H1 (cell line): ENCODE results near the gene RIMBP2. TPM values are rescaled to one million over a fixed set of nuclear protein-coding genes. Genes with fewer than 3 reads are reported as not detected.

Source experiments
- CTCF ChIA-PET: fragments of 300-600 bp; sonication (Branson Sonifier 250); formaldehyde crosslinking; loops from one replicate; lab custom pipeline; 2021; ENCODE audit not compliant: partially characterized antibody; lab: Charles Lee
- POLR2A ChIA-PET: fragments of 300-600 bp; sonication (Branson Sonifier 250); formaldehyde crosslinking; loops from one replicate; lab custom pipeline; 2021; ENCODE audit warnings: inconsistent platforms; ENCODE audit not compliant: partially characterized antibody; lab: Charles Lee
- DNase-seq, 2 experiments: peaks; one replicate each; pipeline versions ENCODE4 v3.0.0 to v3.0.0-alpha.2; 2010 to 2022; ENCODE audit warnings: low spot score in 2 of 2, low read depth in 1 of 2, mixed read lengths in 1 of 2
- FAIRE-seq: peaks from 2 replicates; lab custom pipeline; 2011; peaks lifted over from hg19 to GRCh38; lab: Jason Lieb, UNC
- H2AFZ ChIP-seq: 2 replicates; pipeline ENCODE4 v1.8.1; 2012; ENCODE audit warnings: low read length, inconsistent platforms
- H2AK5ac ChIP-seq: 2 replicates; pipeline ENCODE4 v1.6.1; 2013; ENCODE audit warnings: low read depth, low read length
- H2BK120ac ChIP-seq: replicated peaks from 2 replicates; pipeline ENCODE3; 2013; ENCODE audit warnings: low read depth, low read length, inconsistent platforms
- H2BK12ac ChIP-seq: 2 replicates; pipeline ENCODE4 v1.6.1; 2013; ENCODE audit warnings: low read depth, low read length
- H2BK15ac ChIP-seq: 2 replicates; pipeline ENCODE4 v1.6.1; 2013; ENCODE audit warnings: low read length
- H2BK20ac ChIP-seq: 2 replicates; pipeline ENCODE4 v1.6.1; 2013; ENCODE audit warnings: low read length
- H2BK5ac ChIP-seq: 2 replicates; pipeline ENCODE4 v1.6.1; 2013; ENCODE audit warnings: low read depth, low read length
- H3K14ac ChIP-seq: 2 replicates; pipeline ENCODE4 v1.6.1; 2013; ENCODE audit warnings: inconsistent platforms; ENCODE audit not compliant: insufficient read length
- H3K18ac ChIP-seq: 2 replicates; pipeline ENCODE4 v1.6.1; 2013; ENCODE audit warnings: low read length; ENCODE audit errors: extremely low read depth
- H3K23ac ChIP-seq: 2 replicates; pipeline ENCODE4 v1.6.1; 2013; ENCODE audit warnings: inconsistent platforms; ENCODE audit not compliant: insufficient read length
- H3K23me2 ChIP-seq: 2 replicates; pipeline ENCODE4 v1.6.1; 2013; ENCODE audit warnings: low read depth, low read length
- H3K27ac ChIP-seq: 2 replicates; pipeline ENCODE4 v1.6.1; 2011; ENCODE audit warnings: low read depth, low read length, inconsistent platforms
- H3K27me3 ChIP-seq, 4 experiments: replicated peaks in 1 of 4; 1 replicate in 1 of 4; 2 replicates in 3 of 4; pipeline versions ENCODE4 v1.6.1 to v1.8.1; 2011 to 2013; ENCODE audit warnings: low read length in 3 of 4, mild to moderate bottlenecking in 3 of 4, inconsistent platforms in 2 of 4, mixed read lengths in 2 of 4, moderate library complexity in 1 of 4; ENCODE audit not compliant: control insufficient read depth in 3 of 4, insufficient read depth in 3 of 4; ENCODE audit errors: extremely low read depth in 1 of 4
- H3K36me3 ChIP-seq, 4 experiments: 2 replicates each; pipeline versions ENCODE4 v1.6.1 to v1.8.1; 2011 to 2013; ENCODE audit warnings: mild to moderate bottlenecking in 4 of 4, low read length in 3 of 4, moderate library complexity in 2 of 4, control low read depth in 1 of 4, inconsistent platforms in 1 of 4; ENCODE audit not compliant: insufficient read depth in 4 of 4, control insufficient read depth in 2 of 4
- H3K4ac ChIP-seq: replicated peaks from 2 replicates; pipeline ENCODE3; 2013; ENCODE audit warnings: low read length, low read depth, mixed read lengths, inconsistent platforms; ENCODE audit not compliant: insufficient read length
- H3K4me1 ChIP-seq, 4 experiments: replicated peaks in 1 of 4; 1 replicate in 1 of 4; 2 replicates in 3 of 4; pipeline versions ENCODE4 v1.6.1 to v1.8.1; 2011 to 2013; ENCODE audit warnings: low read length in 3 of 4, inconsistent platforms in 2 of 4, mixed read lengths in 1 of 4; ENCODE audit not compliant: insufficient read depth in 4 of 4, control insufficient read depth in 3 of 4
- H3K4me2 ChIP-seq, 2 experiments: 2 replicates each; pipeline versions ENCODE4 v1.6.1 to v1.8.1; 2011 to 2013; ENCODE audit warnings: low read depth in 2 of 2, low read length in 2 of 2, control low read depth in 1 of 2, inconsistent platforms in 1 of 2, mild to moderate bottlenecking in 1 of 2; ENCODE audit not compliant: insufficient read depth in 1 of 2
- H3K4me3 ChIP-seq, 4 experiments: fragments of 200-600, 300-600 bp in 1 of 4; sonication (generic), shearing (Covaris generic), sonication (Bioruptor Twin) in 1 of 4; 2 replicates each; pipeline versions ENCODE4 v1.5.1 to v1.8.1; 2011 to 2016; ENCODE audit warnings: low read length in 4 of 4, low read depth in 3 of 4, control low read depth in 2 of 4, inconsistent platforms in 2 of 4, mild to moderate bottlenecking in 2 of 4, mixed read lengths in 1 of 4, moderate library complexity in 1 of 4; ENCODE audit not compliant: insufficient read depth in 2 of 4; ENCODE audit errors: extremely low read depth in 1 of 4
- H3K56ac ChIP-seq: replicated peaks from 2 replicates; pipeline ENCODE3; 2013; ENCODE audit warnings: low read depth, mild to moderate bottlenecking, mixed read lengths, low read length, inconsistent platforms; ENCODE audit not compliant: insufficient read length
- H3K79me1 ChIP-seq: 2 replicates; pipeline ENCODE4 v1.6.1; 2013; ENCODE audit warnings: low read depth, low read length, control low read depth
- H3K79me2 ChIP-seq, 2 experiments: 2 replicates each; pipeline versions ENCODE4 v1.6.1 to v1.8.1; 2012 to 2013; ENCODE audit warnings: low read length in 2 of 2, mild to moderate bottlenecking in 2 of 2, inconsistent platforms in 1 of 2; ENCODE audit not compliant: insufficient read depth in 2 of 2, control insufficient read depth in 1 of 2
- H3K9ac ChIP-seq, 4 experiments: replicated peaks in 1 of 4; 1 replicate in 1 of 4; 2 replicates in 3 of 4; pipeline versions ENCODE4 v1.6.1 to v1.8.1; 2011 to 2013; ENCODE audit warnings: low read depth in 3 of 4, low read length in 3 of 4, control low read depth in 2 of 4, mild to moderate bottlenecking in 2 of 4, moderate library complexity in 2 of 4, inconsistent platforms in 1 of 4; ENCODE audit errors: extremely low read depth in 1 of 4
- H3K9me3 ChIP-seq, 2 experiments: 2 replicates each; pipeline versions ENCODE4 v1.6.1 to v1.8.1; 2012 to 2013; ENCODE audit warnings: mild to moderate bottlenecking in 2 of 2, moderate library complexity in 2 of 2, control low read depth in 1 of 2, inconsistent platforms in 1 of 2, low read depth in 1 of 2, low read length in 1 of 2, mixed read lengths in 1 of 2; ENCODE audit not compliant: insufficient read depth in 2 of 2
- H4K20me1 ChIP-seq, 2 experiments: replicated peaks in 1 of 2; 2 replicates each; pipeline versions ENCODE3 to v1.8.1; 2011 to 2013; ENCODE audit warnings: inconsistent platforms in 2 of 2, low read length in 2 of 2, mild to moderate bottlenecking in 1 of 2; ENCODE audit not compliant: insufficient read depth in 2 of 2, control insufficient read depth in 1 of 2
- H4K5ac ChIP-seq: 2 replicates; pipeline ENCODE4 v1.6.1; 2013; ENCODE audit warnings: low read length, low read depth, mixed read lengths, inconsistent platforms; ENCODE audit not compliant: insufficient read length
- H4K8ac ChIP-seq: 2 replicates; pipeline ENCODE4 v1.8.0; 2013; ENCODE audit warnings: mild to moderate bottlenecking, moderate library complexity, low read length, inconsistent platforms; ENCODE audit not compliant: insufficient read depth; ENCODE audit errors: extremely low read depth
- H4K91ac ChIP-seq: replicated peaks from 2 replicates; pipeline ENCODE3; 2013; ENCODE audit warnings: low read length, mixed read lengths, inconsistent platforms; ENCODE audit not compliant: insufficient read length
- BCL11A ChIP-seq, 2 experiments: IDR thresholded peaks; one replicate each; pipeline ENCODE4 v1.6.1; 2011; ENCODE audit warnings: low read depth in 2 of 2, low read length in 2 of 2, mild to moderate bottlenecking in 2 of 2
- CHD2 ChIP-seq: IDR thresholded peaks from 2 replicates; pipeline ENCODE4 v1.6.1; 2012; ENCODE audit warnings: low read length, improper control_type of control experiment
- EZH2 ChIP-seq: fragments of 200-600 bp; sonication (generic); IDR thresholded peaks from 2 replicates; pipeline ENCODE4 v1.7.1; 2012; ENCODE audit warnings: low read depth, mild to moderate bottlenecking, moderate library complexity, low read length, inconsistent platforms; ENCODE audit not compliant: severe bottlenecking
- WGBS, 2 experiments: shearing (Covaris generic) in 1 of 2; methylation state at CpG; one replicate each; pipeline versions ENCODE4 v1.1.6 to v1.1.7; 2013 to 2015; ENCODE audit warnings: low lambda C conversion rate in 2 of 2, mixed read lengths in 2 of 2, inconsistent platforms in 1 of 2, low coverage in 1 of 2, missing lambda C conversion rate in 1 of 2; ENCODE audit not compliant: insufficient replicate concordance in 2 of 2, insufficient coverage in 1 of 2, insufficient read length in 1 of 2; ENCODE audit errors: extremely low coverage in 1 of 2, missing lambda C conversion rate in 1 of 2; 5-methylcytosine and 5-hydroxymethylcytosine counted together
- polyA plus RNA-seq, 7 experiments: library from polyadenylated mRNA; depleted of rRNA in 3 of 7; stranded (reverse) in 5 of 7; unstranded in 2 of 7; fragments of >200 nt in 5 of 7; fragments of 200-250 nt in 2 of 7; gene quantifications; 1 replicate in 5 of 7; 2 replicates in 1 of 7; 4 replicates in 1 of 7; pipeline versions ENCODE4 v1.2.1 to v1.2.3, GENCODE V29; 2011 to 2013; ENCODE audit warnings: missing spikeins in 2 of 7, mixed read lengths in 2 of 7
- total RNA-seq: library from RNA; stranded (reverse); fragmentation: NEBNext Ultra II Directional; extraction: Animal tissue kit (Norgen Biotek cat#: 25700); gene quantifications from 2 replicates; pipeline ENCODE4 v1.2.1, GENCODE V29; 2021

Gene RIMBP2
- total and polyA plus RNA-seq, 2 of the 8 experiments (the other 6 are each of a cell fraction or from before 2014, with no cell fraction given), result 0.18 to 0.65 TPM

GRCh38 chr12:130374083-130374482 lies 342.0 kb downstream of the RIMBP2 start:
- H4K91ac ChIP-seq, result no peak overlapping the region
- WGBS, 2 experiments, result 86% methylated on average over 4 of the region's 4 CpGs; no CpG with 5 or more reads in 1 of the 2 experiments
- no peaks in the 10 kb centered on the region for H3K23me2 ChIP-seq
- H3K9ac ChIP-seq, result no peak overlapping the region
- no peak overlapping the region for H3K18ac ChIP-seq
- no peak overlapping the region for H3K14ac ChIP-seq
- no peaks in the 10 kb centered on the region for H3K9me3 ChIP-seq
- no peak overlapping the region for H2BK5ac ChIP-seq
- H4K20me1 ChIP-seq, result no peaks in the 10 kb centered on the region
- peaks cover 0 to 4% (median 0%) of the 10 kb centered on the region in 4 experiments; a peak in 3 of 7 replicates for H3K27me3 ChIP-seq
- no peak overlapping the region for H3K4me3 ChIP-seq
- no peak overlapping the region for H3K27ac ChIP-seq
- H3K4ac ChIP-seq, result no peak overlapping the region
- no peak overlapping the region for H3K56ac ChIP-seq
- ChIA-PET CTCF (interaction anchor here (0.7 kb wide), 1 partner anchor 38 kb away, joined by 3 read pairs; no protein-coding TSS in a partner anchor), POLR2A (no interaction called here)
- no peak overlapping the region for H2BK20ac ChIP-seq
- H2BK15ac ChIP-seq, result no peak overlapping the region
- no peak overlapping the region for H2BK12ac ChIP-seq
- no peak overlapping the region for H3K23ac ChIP-seq
- no peaks in the 10 kb centered on the region for H3K36me3 ChIP-seq
- no peak overlapping the region for H4K8ac ChIP-seq
- no peak overlapping the region for H2AFZ ChIP-seq
- no peak overlapping the region for H4K5ac ChIP-seq
- H2BK120ac ChIP-seq, result no peak overlapping the region
- no peak for TF ChIP-seq EZH2
- TF ChIP-seq BCL11A (IDR thresholded peaks at IDR 0.05; ENCODE audit: low read depth in 2 of 2, low read length in 2 of 2), result no peak
- TF ChIP-seq CHD2, result no peak
- H2AK5ac ChIP-seq, result no peak overlapping the region
- no peaks in the 10 kb centered on the region for H3K79me1 ChIP-seq
- no peak overlapping the region for H3K4me2 ChIP-seq
- DNase-seq (no peak), FAIRE-seq (no peak)
- H3K4me1 ChIP-seq, result peaks cover 0 to 5% (median 0%) of the 10 kb centered on the region in 4 experiments; a peak in 1 of 7 replicates
- H3K79me2 ChIP-seq, result no peaks in the 10 kb centered on the region
